ENCODE data around the gene ATRAID. TPM values are rescaled to one million over a fixed set of nuclear protein-coding genes. Genes with fewer than 3 reads are reported as not detected.

ATRAID gene
- total RNA-seq, 2 donors from 2014 or later = 101 to 140 TPM

- no peaks in the 10 kb centered on the region for H3K4me1 Mint-ChIP-seq
- WGBS, 2 experiments (ENCODE audit: insufficient coverage in 1 of 2, insufficient read length in 1 of 2) = 91 to 94% methylated on average over 8 of the region's 8 CpGs
- Histone ChIP-seq H3K27ac (ENCODE audit: low read depth, low read length) (no peak overlapping the region), H3K27me3 (ENCODE audit: control insufficient read depth, insufficient read depth, low read length, poor library complexity, severe bottlenecking) (peaks cover 2% of the 10 kb centered on the region), H3K4me3 (ENCODE audit: low read length) (no peak overlapping the region), H3K9me3 (ENCODE audit: control insufficient read depth, low read length) (no peaks in the 10 kb centered on the region), H3K4me1 (ENCODE audit: control insufficient read depth, insufficient read depth, low read length) (no peaks in the 10 kb centered on the region), H3K36me3 (ENCODE audit: control insufficient read depth, insufficient read depth, low read length) (no peaks in the 10 kb centered on the region), H3K9ac (ENCODE audit: extremely low read depth, low read length, poor library complexity, severe bottlenecking) (no peak overlapping the region)
- H3K27me3 Mint-ChIP-seq (ENCODE audit: insufficient read depth) = peaks cover 3% of the 10 kb centered on the region
- TF ChIP-seq CTCF (conservative IDR thresholded peaks at IDR 0.05) = no peak
- no peaks in the 10 kb centered on the region for H3K36me3 Mint-ChIP-seq (ENCODE audit: low read depth)
- H3K4me3 Mint-ChIP-seq = no peak overlapping the region
- no peaks in the 10 kb centered on the region for H3K9me3 Mint-ChIP-seq
- no peak overlapping the region for H3K27ac Mint-ChIP-seq
- DNase-seq = no peak
Observed at GRCh38 chr2:27164960-27165763, 46.7 kb upstream of the ATRAID start.

- Histone ChIP-seq H3K9ac (ENCODE audit: extremely low read depth, low read length, poor library complexity, severe bottlenecking) (no peak overlapping the region), H3K27ac (ENCODE audit: low read depth, low read length) (no peak overlapping the region), H3K4me1 (ENCODE audit: control insufficient read depth, insufficient read depth, low read length) (no peaks in the 10 kb centered on the region), H3K36me3 (ENCODE audit: control insufficient read depth, insufficient read depth, low read length) (no peaks in the 10 kb centered on the region), H3K27me3 (ENCODE audit: control insufficient read depth, insufficient read depth, low read length, poor library complexity, severe bottlenecking) (peaks cover 24% of the 10 kb centered on the region), H3K4me3 (ENCODE audit: low read length) (no peak overlapping the region), H3K9me3 (ENCODE audit: control insufficient read depth, low read length) (no peaks in the 10 kb centered on the region)
- no peaks in the 10 kb centered on the region for H3K4me1 Mint-ChIP-seq
- WGBS, 2 experiments (ENCODE audit: insufficient coverage in 1 of 2, insufficient read length in 1 of 2) = 83 to 94% methylated on average over 2 to 5 of the region's 6 CpGs
- no peak overlapping the region for H3K27ac Mint-ChIP-seq
- DNase-seq = no peak
- H3K9me3 Mint-ChIP-seq = no peaks in the 10 kb centered on the region
- TF ChIP-seq CTCF (conservative IDR thresholded peaks at IDR 0.05) = no peak
- no peak overlapping the region for H3K4me3 Mint-ChIP-seq
- H3K27me3 Mint-ChIP-seq (ENCODE audit: insufficient read depth) = peaks cover 12% of the 10 kb centered on the region
- H3K36me3 Mint-ChIP-seq (ENCODE audit: low read depth) = no peaks in the 10 kb centered on the region
Observed at GRCh38 chr2:27170581-27171337, 41.1 kb upstream of the ATRAID start.

GRCh38 chr2:27171351-27171848, 40.4 kb upstream of the ATRAID start:
- H3K9ac ChIP-seq (ENCODE audit: extremely low read depth, low read length, poor library complexity, severe bottlenecking) = no peak overlapping the region
- H3K4me3 Mint-ChIP-seq = no peak overlapping the region
- H3K27ac Mint-ChIP-seq = no peak overlapping the region
- H3K27me3 Mint-ChIP-seq (ENCODE audit: insufficient read depth) = peaks cover 12% of the 10 kb centered on the region
- H3K4me3 ChIP-seq (ENCODE audit: low read length) = no peak overlapping the region
- H3K36me3 ChIP-seq (ENCODE audit: control insufficient read depth, insufficient read depth, low read length) = no peaks in the 10 kb centered on the region
- H3K36me3 Mint-ChIP-seq (ENCODE audit: low read depth) = no peaks in the 10 kb centered on the region
- H3K27me3 ChIP-seq (ENCODE audit: control insufficient read depth, insufficient read depth, low read length, poor library complexity, severe bottlenecking) = peaks cover 24% of the 10 kb centered on the region
- WGBS, 2 experiments (ENCODE audit: insufficient coverage in 1 of 2, insufficient read length in 1 of 2) = 90 to 94% methylated on average over 7 to 8 of the region's 8 CpGs
- DNase-seq = no peak
- no peaks in the 10 kb centered on the region for H3K9me3 Mint-ChIP-seq
- no peak overlapping the region for H3K27ac ChIP-seq (ENCODE audit: low read depth, low read length)
- H3K4me1 ChIP-seq (ENCODE audit: control insufficient read depth, insufficient read depth, low read length) = no peaks in the 10 kb centered on the region
- H3K4me1 Mint-ChIP-seq = no peaks in the 10 kb centered on the region
- no peaks in the 10 kb centered on the region for H3K9me3 ChIP-seq (ENCODE audit: control insufficient read depth, low read length)
- no peak for TF ChIP-seq CTCF (conservative IDR thresholded peaks at IDR 0.05)

Data from endodermal cell (in vitro differentiated cells).